GM21528 (cell line): ENCODE measurements around the gene EFCAB5.

ENCODE experiments used
- ATAC-seq: cut with Tn5 transposase; IDR thresholded peaks from one replicate; pipeline ENCODE4 v1.9.1; 2021; ENCODE audit warnings: mild to moderate bottlenecking, moderate library complexity; ENCODE audit not compliant: unreplicated experiment, low FRiP score

EFCAB5 gene

DNA sequence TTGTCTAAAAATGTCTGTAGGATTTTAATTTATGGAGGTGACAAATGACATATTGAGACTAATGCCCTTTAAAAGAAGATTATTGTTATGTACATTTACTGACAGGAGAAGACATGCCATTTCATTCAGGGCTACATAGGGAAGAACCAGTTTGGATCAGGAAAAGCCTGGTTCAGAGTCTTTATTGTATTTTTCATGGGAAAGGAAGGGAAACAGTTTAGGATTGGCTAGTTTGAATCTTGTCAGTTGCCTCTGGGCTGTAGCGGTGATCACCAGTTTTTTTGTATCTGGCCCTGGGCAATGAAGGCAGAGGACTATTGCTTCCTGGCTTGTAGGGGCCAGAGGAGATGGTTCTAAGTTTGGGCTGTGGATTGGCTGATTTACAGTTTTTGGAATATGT lies 206.9 kb downstream of the EFCAB5 start:
- ATAC-seq, result no peak

DNA sequence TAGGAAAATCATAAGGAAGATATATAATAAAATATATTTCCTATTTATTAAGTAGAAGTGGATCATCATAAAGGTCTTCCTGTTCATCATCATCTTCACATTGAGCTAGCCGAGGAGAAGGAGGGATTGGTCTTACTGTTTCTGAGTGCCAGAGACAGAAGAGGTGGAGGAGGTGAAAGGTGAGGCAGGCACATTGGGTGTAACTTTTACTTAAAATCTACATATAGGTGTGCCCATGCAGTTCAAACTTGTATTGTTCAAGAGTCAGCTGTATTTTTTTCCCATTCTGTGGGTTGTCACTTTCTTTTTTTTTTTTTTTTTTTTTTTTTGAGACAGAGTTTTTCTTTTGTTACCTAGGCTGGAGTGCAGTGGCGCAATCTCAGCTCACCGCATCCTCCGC lies 210.0 kb downstream of the EFCAB5 start:
- ATAC-seq, result no peak

DNA sequence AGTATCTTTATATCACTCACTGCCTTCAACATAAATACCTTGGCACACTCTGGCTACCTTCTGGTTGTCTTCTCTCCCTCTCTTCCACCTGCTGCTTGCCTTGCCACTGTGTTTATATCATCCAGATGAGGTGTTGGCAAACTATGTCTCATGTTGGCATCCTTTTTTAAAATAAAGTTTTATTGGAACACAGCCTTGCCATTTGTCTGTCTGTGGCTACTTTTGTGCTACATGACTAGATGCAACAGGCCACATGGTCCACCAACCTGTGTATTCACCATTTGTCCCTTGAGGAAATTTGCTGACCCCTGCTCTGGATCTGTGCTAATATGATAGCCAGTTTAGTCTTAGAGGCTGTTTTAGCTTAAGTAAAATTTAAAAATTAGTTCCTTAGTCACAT lies 212.0 kb downstream of the EFCAB5 start:
- ATAC-seq, result no peak

DNA sequence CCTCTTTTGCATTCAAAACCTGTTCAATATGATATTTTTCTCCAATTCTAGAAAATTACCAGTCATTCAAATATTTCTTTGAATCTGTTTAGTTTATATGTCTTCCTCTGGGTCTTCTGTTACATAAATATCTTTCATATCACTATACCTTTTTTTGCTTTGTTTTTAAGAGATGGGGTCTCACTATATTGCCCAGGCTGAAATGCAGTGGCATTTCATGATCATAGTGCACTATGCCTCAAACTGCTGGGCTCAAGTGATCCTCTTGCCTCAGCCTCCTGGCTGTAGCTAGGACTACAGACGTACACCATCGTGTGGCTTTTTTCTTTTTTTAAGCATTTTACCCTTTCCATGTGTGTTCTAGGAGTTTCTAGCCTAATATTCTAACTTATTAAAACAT lies 214.0 kb downstream of the EFCAB5 start:
- ATAC-seq, result no peak
